ENCODE data around the gene HECTD1. TPM values are rescaled to one million over a fixed set of nuclear protein-coding genes. Genes with fewer than 3 reads are reported as not detected.
"Not testable (repeated sequence)": the region's sequence is repeated elsewhere in the genome, so short reads cannot be mapped to it uniquely, and the experiment has no call there.

HECTD1 gene
- total RNA-seq, 2 donors from 2014 or later: 99.1 to 135 TPM

DNA sequence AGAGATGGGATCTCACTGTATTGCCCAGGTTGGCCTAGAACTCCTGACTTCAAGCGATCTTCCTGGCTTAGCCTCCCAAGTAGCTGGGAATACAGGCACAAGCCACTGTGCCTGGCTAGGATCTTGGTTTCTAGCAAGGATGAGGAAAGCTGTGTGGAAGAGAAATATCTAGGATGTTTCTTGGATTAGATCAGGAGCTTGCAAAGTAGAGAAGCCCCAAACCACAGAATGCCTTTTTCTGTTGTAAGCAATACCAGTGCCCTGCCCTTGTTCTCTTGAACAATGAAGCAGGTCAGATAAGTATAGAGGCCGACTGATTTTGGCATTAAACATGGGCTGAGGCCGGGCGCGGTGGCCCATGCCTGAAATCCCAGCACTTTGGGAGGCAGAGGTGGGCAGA lies 137.2 kb downstream of the HECTD1 start:
- Mint-ChIP-seq H3K27me3 (no peaks in the 10 kb centered on the region), H3K9me3 (no peaks in the 10 kb centered on the region), H3K4me1 (ENCODE audit: low read depth in 2 of 2) (no peaks in the 10 kb centered on the region), H3K36me3 (peaks cover 6% of the 10 kb centered on the region), H3K4me3 (no peak overlapping the region), H3K27ac (no peak overlapping the region)
- DNase-seq (ENCODE audit: low spot score) (no peak), ATAC-seq (no peak)

DNA sequence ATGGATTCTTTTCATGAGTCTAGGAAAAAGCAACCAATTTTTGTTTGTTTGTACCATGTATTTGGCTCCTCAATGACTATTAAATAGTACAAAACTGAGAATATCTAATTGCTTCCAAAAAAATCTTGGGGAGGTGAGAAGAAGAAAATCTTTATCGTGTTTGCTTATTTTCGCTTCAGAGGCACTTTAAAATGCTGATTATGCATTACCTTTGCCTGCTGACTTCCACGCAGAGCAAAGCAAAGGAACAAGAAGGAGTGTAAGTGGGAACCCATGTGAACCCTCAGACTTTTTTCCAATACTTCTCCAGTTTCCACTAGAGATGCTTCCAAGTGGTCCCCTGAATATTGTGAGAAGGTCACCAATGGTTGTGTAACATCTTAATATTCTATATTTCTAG lies 138.2 kb downstream of the HECTD1 start:
- Mint-ChIP-seq H3K4me1 (ENCODE audit: low read depth in 2 of 2) (no peaks in the 10 kb centered on the region), H3K9me3 (no peaks in the 10 kb centered on the region), H3K27ac (no peak overlapping the region), H3K27me3 (no peaks in the 10 kb centered on the region), H3K4me3 (no peak overlapping the region), H3K36me3 (no peaks in the 10 kb centered on the region)
- DNase-seq (ENCODE audit: low spot score) (no peak), ATAC-seq (no peak)

DNA sequence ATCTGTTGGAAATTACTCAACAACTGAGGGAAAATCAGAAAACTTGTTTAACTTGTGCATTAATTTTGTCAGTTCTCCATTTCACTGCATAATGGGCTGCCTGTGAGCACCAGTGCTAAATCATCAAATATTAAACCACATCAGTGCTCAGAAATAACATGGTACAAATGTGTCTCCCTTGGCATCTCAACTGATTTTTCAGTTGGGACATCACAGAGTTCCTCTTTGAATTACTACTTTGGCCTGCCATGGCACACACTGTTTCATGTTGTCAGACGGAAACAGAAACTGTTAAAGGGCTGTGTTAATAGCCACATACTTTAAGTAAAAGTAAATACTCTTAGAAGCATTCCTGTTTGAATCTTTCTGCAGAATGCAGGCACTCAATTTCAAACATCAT lies 139.4 kb downstream of the HECTD1 start:
- H3K4me3 Mint-ChIP-seq: no peak overlapping the region
- ATAC-seq (no peak), DNase-seq (ENCODE audit: low spot score) (no peak)
- H3K36me3 Mint-ChIP-seq: no peaks in the 10 kb centered on the region
- H3K27me3 Mint-ChIP-seq: no peaks in the 10 kb centered on the region
- H3K4me1 Mint-ChIP-seq (ENCODE audit: low read depth in 2 of 2): no peaks in the 10 kb centered on the region
- no peak overlapping the region for H3K27ac Mint-ChIP-seq
- H3K9me3 Mint-ChIP-seq: no peaks in the 10 kb centered on the region

DNA sequence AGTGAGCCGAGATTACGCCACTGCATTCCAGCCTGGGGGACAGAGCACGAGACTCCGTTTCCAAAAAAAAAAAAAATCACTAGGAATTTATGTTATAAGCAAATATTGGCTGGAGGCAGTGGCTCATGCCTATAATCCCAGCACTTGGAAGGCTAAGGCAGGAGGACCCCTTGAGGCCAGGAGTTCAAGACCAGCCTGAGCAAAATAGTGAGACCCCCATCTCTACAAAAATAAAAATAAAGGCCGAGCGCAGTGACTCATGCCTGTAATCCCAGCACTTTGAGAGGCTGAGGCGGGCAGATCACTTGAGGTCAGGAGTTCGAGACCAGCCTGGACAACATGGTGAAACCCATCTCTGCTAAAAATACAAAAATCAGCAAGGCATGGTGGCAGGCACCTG lies 144.7 kb downstream of the HECTD1 start:
- H3K4me3 Mint-ChIP-seq; DNase-seq (ENCODE audit: low spot score); H3K27me3 Mint-ChIP-seq; H3K36me3 Mint-ChIP-seq; ATAC-seq; H3K9me3 Mint-ChIP-seq; H3K27ac Mint-ChIP-seq; H3K4me1 Mint-ChIP-seq (ENCODE audit: low read depth in 2 of 2): not testable (repeated sequence)

DNA sequence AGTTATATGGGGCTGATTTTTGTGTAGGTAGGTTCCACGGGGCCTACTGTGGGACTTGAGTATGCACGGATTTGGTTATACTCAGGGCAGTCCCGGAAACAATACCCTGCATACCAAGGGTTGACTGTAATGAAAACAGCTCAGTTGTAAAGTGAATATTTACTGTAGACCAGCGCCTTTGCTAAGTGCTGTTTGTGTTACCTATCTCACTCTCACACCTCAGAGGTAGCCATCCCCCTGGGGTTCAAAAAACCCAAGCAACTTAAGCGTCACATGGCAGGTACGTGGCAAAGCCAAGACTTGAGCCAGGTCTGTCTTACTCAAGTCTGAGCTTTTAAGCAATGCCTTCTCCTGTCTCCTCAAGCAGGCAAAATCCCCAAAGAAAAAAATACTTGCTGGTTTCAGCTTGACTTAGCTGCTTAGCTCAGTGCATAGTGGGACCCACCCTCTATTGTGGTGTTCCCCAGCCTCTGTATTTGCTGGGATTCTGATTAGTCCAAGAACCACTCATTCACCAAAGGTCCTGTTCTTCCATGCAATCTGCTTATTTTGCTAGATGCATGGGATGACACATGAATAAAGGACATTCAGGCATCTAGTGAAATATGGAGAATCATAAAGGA lies 147.2 kb downstream of the HECTD1 start:
- H3K36me3 Mint-ChIP-seq: no peaks in the 10 kb centered on the region
- H3K9me3 Mint-ChIP-seq: no peaks in the 10 kb centered on the region
- no peak for DNase-seq (ENCODE audit: low spot score)
- no peaks in the 10 kb centered on the region for H3K27me3 Mint-ChIP-seq
- ATAC-seq: no peak
- H3K4me1 Mint-ChIP-seq (ENCODE audit: low read depth in 2 of 2): peaks cover 0 to 6% of the 10 kb centered on the region in 2 donors
- no peak overlapping the region for H3K4me3 Mint-ChIP-seq
- no peak overlapping the region for H3K27ac Mint-ChIP-seq

DNA sequence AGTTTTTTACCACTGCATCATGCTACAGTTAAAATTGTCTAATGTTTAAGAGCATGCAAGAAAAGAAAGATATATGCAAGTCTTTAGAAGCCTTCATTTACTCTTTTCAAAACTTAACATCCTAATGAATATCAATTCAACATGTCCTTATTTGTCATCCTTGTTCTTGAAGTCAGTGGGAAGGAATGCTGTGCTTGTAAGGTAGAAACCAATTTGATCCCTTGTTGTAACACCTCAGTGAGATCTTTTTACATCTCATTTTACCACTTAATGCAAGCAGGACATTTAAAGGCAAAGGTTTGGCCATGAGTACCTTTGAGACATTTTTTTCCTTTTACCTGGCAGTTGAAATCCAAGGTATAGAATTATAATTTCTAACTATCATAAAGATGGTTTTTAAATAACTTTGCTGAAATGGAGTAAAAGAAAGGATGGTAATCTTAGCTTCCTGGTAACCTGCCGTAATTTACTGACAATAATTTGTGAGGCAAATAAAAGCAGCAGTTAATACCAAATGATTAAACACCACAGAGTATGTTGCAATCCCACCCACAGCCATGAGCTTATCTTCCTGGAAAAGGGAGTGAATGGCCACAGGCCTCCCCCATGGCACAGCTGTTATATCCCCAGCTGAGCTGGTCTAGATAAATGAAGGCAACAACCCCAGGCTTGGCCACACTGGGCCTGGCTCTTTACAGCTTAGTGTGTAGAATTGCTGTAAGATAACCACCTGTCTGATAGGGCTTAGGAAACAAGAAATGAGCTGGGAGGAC lies 148.3 kb downstream of the HECTD1 start:
- H3K36me3 Mint-ChIP-seq: no peaks in the 10 kb centered on the region
- no peak overlapping the region for H3K27ac Mint-ChIP-seq
- no peak for ATAC-seq
- H3K4me1 Mint-ChIP-seq (ENCODE audit: low read depth in 2 of 2): peaks cover 0 to 6% of the 10 kb centered on the region in 2 donors
- no peaks in the 10 kb centered on the region for H3K9me3 Mint-ChIP-seq
- H3K27me3 Mint-ChIP-seq: no peaks in the 10 kb centered on the region
- H3K4me3 Mint-ChIP-seq: no peak overlapping the region
- DNase-seq (ENCODE audit: low spot score): no peak

DNA sequence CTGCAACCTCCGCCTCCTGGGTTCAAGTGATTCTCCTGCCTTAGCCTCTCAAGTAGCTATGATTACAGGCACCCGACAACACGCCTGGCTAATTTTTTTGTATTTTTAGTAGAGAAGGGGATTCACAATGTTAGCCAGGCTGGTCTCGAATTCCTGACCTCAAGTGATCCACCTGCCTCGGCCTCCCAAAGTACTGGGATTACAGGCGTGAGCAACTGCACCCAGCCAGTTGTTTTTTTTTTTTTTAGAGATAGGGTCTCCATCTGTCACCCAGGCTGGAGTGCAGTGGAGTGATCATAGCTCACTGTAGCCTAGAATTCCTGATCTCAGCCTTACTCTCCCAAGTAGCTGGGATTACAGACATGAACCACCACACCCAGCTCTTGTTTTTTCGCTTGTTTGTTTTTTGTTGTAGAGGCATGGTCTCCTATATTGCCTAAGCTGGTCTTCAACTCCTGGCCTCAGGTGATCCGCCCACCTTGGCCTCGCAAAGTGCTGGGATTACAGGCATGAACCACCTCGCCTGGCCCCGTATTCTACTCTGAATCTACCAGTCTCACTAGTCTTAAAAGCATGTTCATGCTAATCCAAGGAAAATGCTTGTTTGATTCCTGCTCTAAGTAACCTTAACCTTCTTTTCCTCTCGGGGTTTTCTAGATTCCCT lies 149.8 kb downstream of the HECTD1 start:
- DNase-seq (ENCODE audit: low spot score) (no peak), ATAC-seq (no peak)

DNA sequence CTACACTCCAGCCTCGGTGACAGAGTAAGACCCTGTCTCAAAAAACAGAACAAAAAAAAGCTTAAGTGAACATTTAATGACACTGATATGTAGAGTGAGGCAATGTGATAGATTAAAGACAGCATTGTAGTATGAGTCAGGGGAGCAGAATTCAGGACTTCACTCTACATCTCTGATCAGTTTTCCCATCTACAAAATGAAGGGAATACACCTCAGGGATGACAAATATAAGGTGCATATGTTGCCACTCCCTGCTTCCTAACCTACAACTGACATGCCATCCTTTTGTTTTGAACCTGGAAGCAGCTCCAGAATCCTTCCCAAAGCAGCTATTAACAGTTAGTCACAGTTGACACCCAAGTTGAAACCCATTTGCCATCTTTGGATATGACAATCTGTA lies 150.6 kb downstream of the HECTD1 start:
- Mint-ChIP-seq H3K4me1 (ENCODE audit: low read depth in 2 of 2) (peaks cover 0 to 6% of the 10 kb centered on the region in 2 donors), H3K27ac (no peak overlapping the region), H3K27me3 (no peaks in the 10 kb centered on the region), H3K9me3 (no peaks in the 10 kb centered on the region), H3K4me3 (no peak overlapping the region), H3K36me3 (no peaks in the 10 kb centered on the region)
- DNase-seq (ENCODE audit: low spot score) (no peak), ATAC-seq (no peak)

More for the DNA sequence above, 149.8 kb downstream of the HECTD1 start:
- Mint-ChIP-seq H3K4me1 (ENCODE audit: low read depth in 2 of 2) (peaks cover 0 to 6% of the 10 kb centered on the region in 2 donors), H3K4me3 (no peak overlapping the region), H3K27ac (no peak overlapping the region), H3K9me3 (no peaks in the 10 kb centered on the region), H3K36me3 (no peaks in the 10 kb centered on the region), H3K27me3 (no peaks in the 10 kb centered on the region)

DNA sequence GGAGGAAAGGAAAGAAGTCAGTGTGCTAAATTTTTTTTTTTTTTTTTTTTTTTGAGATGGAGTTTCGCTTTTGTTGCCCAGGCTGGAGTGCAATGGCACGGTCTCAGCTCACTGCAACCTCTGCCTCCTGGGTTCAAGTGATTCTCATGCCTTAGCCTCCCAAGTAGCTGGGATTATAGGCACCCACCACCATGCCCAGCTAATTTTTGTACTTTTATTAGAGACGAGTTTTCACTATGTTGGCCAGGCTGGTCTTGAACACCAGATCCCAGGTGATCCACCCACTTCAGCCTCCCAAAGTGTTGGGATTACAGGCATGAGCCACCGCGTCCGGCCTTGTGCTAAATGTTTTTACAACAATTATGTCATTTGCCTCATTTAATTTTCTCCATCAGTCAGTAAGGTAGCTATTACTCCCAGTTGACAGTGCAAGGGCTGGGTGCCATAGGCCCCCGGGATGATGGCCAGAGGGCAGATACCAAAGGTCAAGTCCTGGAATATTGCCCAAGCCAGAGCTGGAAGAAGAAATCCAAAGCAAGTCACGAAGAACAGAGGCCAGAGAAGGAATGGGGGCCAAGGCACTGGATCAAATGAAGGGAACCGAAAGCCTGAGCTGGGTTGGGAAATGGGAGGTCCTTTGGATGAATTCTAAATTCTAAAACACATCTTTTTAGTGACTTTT lies 154.5 kb downstream of the HECTD1 start:
- H3K36me3 Mint-ChIP-seq; H3K27me3 Mint-ChIP-seq; H3K4me1 Mint-ChIP-seq (ENCODE audit: low read depth in 2 of 2); H3K27ac Mint-ChIP-seq; DNase-seq (ENCODE audit: low spot score); H3K9me3 Mint-ChIP-seq; H3K4me3 Mint-ChIP-seq; ATAC-seq: not testable (repeated sequence)

DNA sequence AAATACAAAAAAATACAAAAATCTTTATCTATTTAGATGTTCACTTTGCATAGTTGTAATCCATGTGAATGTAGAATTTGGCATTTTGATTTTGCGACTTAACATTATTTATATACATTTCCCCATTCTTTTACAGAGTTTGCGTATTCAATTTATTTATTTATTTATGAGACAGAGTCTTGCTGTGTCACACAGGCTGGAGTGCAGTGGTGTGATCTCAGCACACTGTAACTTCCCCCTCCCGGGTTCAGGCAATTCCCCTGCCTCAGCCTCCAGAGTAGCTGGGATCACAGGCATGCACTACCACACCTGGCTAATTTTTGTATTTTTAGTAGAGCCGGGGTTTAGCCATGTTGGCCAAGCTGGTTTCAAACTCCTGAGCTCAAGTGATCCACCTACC lies 156.1 kb downstream of the HECTD1 start:
- Mint-ChIP-seq H3K9me3 (no peaks in the 10 kb centered on the region), H3K36me3 (no peaks in the 10 kb centered on the region)
- no peak for ATAC-seq

DNA sequence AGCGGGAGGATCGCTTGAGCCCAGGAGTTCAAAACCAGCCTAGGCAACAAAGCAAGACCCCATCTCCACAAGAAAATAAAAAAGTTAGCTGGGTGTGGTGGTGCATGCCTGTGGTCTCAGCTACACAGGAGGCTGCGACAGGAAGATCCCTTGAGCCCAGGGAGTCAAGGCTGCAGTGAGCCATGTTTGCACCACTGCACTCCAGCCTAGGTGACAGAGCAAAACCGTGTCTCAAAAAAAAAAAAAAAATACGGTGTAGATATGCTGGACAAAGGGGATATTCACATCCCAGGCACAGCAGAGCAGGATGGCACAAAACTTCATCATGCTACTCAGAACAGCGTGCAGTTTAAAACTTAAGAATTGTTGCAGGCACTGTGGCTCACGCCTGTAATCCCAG lies 156.6 kb downstream of the HECTD1 start:
- Mint-ChIP-seq H3K4me3 (no peak overlapping the region), H3K9me3 (no peaks in the 10 kb centered on the region), H3K27ac (no peak overlapping the region), H3K4me1 (ENCODE audit: low read depth in 2 of 2) (peaks cover 0 to 7% of the 10 kb centered on the region in 2 donors), H3K27me3 (no peaks in the 10 kb centered on the region), H3K36me3 (no peaks in the 10 kb centered on the region)
- DNase-seq (ENCODE audit: low spot score): no peak
- no peak for ATAC-seq

More for the DNA sequence above, 156.1 kb downstream of the HECTD1 start:
- DNase-seq (ENCODE audit: low spot score): no peak
- Mint-ChIP-seq H3K4me1 (ENCODE audit: low read depth in 2 of 2) (peaks cover 0 to 7% of the 10 kb centered on the region in 2 donors), H3K27ac (no peak overlapping the region), H3K4me3 (no peak overlapping the region), H3K27me3 (no peaks in the 10 kb centered on the region)
